Choroid plexus epithelial cell (primary cell): ENCODE data around the gene CFAP73.

Experiments used
- DNase-seq: peaks from one replicate; pipeline ENCODE4 v3.0.0-alpha.2; 2010; ENCODE audit warnings: low read depth
- H3K4me3 ChIP-seq: 2 replicates; pipeline ENCODE4 v1.5.1; 2011; ENCODE audit warnings: low read depth, mild to moderate bottlenecking, control low read depth, low read length, moderate library complexity
- TF ChIP-seq, protein P1 (sequence below): conservative IDR thresholded peaks from 2 replicates; pipeline ENCODE4 v1.5.1; 2011; ENCODE audit warnings: low read depth, mild to moderate bottlenecking, control low read depth, inconsistent platforms, low read length, moderate library complexity

The CFAP73 gene

DNA sequence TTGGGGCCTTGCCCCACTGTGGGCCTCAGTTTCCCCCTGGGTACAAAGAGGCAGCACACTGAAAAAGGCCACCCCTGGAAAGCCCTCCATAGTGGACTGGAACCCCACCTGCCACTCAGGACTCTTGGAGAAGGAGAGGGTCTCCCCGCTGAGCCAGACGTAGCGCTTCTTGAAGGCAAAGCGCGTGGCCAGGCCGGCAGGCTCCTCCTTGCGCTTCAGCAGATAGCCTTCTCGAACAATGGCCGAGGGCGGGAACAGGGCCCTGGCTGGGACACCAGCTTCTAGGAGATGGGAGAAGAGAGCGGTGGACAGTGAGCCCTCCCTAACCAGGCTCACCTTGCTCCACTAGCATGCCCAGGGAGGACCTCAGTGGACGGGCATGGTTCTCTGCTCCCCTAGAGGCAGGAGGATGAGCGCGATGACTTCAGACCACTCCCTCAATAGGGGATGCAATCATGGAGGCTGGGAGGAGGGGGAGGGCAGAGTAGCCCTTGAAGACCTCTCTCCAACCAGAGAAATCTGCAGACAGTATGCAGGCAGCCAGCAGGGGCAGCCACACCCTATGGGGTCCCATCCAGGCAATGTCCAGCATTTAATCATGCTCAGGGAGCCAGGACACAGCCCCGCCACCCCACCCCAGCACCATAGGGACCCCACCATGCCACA is 43.8 kb upstream of the CFAP73 start:
- H3K4me3 ChIP-seq = no peak overlapping the region
- no peak for DNase-seq
- TF ChIP-seq, protein P1, sequence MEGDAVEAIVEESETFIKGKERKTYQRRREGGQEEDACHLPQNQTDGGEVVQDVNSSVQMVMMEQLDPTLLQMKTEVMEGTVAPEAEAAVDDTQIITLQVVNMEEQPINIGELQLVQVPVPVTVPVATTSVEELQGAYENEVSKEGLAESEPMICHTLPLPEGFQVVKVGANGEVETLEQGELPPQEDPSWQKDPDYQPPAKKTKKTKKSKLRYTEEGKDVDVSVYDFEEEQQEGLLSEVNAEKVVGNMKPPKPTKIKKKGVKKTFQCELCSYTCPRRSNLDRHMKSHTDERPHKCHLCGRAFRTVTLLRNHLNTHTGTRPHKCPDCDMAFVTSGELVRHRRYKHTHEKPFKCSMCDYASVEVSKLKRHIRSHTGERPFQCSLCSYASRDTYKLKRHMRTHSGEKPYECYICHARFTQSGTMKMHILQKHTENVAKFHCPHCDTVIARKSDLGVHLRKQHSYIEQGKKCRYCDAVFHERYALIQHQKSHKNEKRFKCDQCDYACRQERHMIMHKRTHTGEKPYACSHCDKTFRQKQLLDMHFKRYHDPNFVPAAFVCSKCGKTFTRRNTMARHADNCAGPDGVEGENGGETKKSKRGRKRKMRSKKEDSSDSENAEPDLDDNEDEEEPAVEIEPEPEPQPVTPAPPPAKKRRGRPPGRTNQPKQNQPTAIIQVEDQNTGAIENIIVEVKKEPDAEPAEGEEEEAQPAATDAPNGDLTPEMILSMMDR = no peak

DNA sequence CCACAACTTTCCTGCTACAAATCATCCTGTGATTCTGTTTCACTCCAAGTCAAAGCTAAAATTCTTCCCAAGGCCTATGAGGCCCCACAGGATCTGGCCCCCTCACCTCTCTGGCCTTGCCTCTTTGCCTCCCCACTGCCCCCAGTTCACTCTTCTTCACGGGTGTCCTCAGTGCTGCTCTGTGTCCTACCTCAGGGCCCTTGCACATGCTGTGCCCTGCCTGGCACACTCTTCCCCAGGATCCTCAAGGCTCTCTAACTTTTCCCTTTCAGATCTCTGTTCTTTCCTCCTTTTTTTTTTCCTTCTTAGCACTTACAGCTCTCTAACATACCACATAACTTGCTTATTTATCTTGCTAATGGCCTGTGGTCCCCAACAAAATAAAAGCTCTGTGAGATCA is 43.2 kb upstream of the CFAP73 start:
- no peak overlapping the region for H3K4me3 ChIP-seq
- no peak for DNase-seq
- TF ChIP-seq, protein P1 = no peak

DNA sequence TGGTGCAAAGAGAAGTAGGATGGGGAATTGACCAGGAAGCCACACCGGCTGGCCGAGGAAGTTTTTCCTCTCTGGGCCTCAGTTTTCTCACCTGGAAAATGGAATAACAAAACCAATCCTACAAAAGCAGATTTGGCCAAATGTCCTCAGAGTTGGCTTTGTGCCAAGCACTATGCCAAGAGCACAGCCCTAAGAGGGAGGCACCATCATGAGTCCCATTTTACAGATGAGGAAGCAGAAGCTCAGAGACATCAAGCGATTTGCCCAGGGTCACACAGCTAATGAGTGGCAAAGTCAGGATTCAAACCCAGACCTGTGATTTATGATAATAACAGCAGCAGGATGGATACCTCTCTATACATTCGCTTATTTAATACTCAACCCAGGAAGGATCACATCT is 41.2 kb upstream of the CFAP73 start:
- TF ChIP-seq, protein P1 = no peak
- no peak for DNase-seq
- H3K4me3 ChIP-seq = no peak overlapping the region

DNA sequence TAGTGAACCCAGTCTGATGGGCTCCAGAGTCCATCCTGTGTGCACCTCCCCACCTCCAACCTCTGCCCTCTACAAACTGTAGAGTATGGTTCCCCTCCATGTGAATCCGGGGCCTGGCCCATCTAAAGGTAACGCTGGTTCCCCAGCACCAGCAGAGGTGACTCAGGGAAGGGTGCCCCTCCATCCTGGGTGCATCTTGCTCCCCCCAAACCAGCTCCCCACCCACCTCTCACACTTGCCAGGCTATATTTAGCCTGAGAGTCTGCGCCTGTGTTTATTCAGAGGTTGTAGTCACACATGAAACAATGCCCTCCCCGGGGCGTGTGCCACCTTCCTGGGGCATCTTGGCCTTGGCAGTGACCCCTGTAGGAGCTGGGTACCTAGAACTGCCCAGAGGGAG is 40.2 kb upstream of the CFAP73 start:
- DNase-seq = no peak
- TF ChIP-seq, protein P1 = no peak
- no peak overlapping the region for H3K4me3 ChIP-seq

DNA sequence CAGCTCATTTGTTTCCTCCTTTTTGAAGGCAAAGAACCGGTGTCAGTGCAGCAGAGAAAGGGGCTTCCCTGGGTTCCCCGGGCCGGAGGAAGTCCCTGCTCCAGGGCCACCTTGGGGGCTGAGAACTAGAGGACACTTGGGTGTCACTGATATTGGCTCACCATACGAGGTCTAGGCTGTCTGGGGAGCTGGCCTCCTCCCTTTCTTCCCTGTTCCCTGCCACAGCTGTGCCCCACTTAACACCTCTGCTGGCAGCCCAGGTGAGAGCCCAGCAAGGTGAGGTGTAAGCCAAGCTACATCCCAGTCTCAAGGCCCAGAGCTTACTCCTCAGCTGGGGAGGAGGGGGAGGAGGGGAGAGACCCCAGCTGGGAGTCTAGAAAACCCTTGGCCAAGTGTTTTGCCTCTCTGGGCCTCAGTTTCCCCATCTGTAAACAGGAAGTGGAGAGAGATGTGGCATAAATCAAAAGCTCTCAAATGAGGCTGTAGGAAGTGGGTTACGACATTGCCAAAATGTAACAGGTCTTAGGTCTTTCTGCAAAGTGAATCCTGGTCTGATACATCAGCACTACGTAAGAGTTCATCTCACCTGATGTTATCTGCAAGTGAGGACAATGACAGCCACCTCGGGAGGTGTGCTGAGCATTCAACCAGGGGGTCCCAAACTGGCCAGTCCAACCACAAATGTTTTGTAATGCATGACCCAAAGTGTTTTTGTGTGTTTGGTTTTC is 39.5 kb upstream of the CFAP73 start:
- TF ChIP-seq, protein P1 = no peak
- no peak for DNase-seq

DNA sequence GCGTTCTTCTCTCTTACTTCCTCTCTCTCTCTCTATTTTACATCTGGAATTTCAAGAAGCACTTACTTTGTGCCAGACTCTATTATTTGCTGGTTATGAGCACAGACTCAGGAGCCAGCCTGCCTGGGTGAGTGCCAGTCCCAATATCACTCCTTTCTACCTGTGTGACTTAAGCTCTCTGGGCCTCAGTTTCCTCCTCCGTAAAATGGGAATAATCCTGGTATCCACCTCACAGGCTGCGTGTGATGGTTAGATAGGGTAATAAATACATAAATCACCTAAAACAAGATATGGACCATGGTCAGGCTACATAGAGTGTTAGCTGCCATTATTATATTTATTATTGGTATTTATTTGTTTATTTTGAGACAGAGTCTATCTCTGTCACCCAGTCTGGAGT is 38.3 kb upstream of the CFAP73 start:
- TF ChIP-seq, protein P1 = no peak
- no peak overlapping the region for H3K4me3 ChIP-seq

More for the DNA sequence above, 39.5 kb upstream of the CFAP73 start:
- no peak overlapping the region for H3K4me3 ChIP-seq

More for the DNA sequence above, 38.3 kb upstream of the CFAP73 start:
- no peak for DNase-seq
